ENCODE data around the gene COL4A2.

The COL4A2 gene

GRCh38 chr13:110400786-110401533 lies 93.9 kb downstream of the COL4A2 start:
- no peak overlapping the region for H3K27ac ChIP-seq
- no peaks in the 10 kb centered on the region for H3K36me3 ChIP-seq (ENCODE audit: insufficient read depth, low read length)
- no peak overlapping the region for H3K4me3 ChIP-seq
- no peak for DNase-seq (ENCODE audit: low read depth, low spot score)
- no peak for TF ChIP-seq EZH2 (IDR thresholded peaks at IDR 0.05)
- TF ChIP-seq POLR2AphosphoS5 (IDR thresholded peaks at IDR 0.05; ENCODE audit: borderline replicate concordance, low read depth, low read length) = no peak
- TF ChIP-seq FOXP2 (optimal IDR thresholded peaks at IDR 0.05; ENCODE audit: control extremely low read depth, extremely low read length, insufficient read depth) = no peak
- H3K9me3 ChIP-seq (ENCODE audit: low read depth, low read length) = no peaks in the 10 kb centered on the region
- H3K9ac ChIP-seq (ENCODE audit: insufficient read length) = no peak overlapping the region

GRCh38 chr13:110402299-110403069 lies 95.4 kb downstream of the COL4A2 start:
- Histone ChIP-seq H3K4me3 (no peak overlapping the region), H3K9me3 (ENCODE audit: low read depth, low read length) (no peaks in the 10 kb centered on the region), H3K9ac (ENCODE audit: insufficient read length) (no peak overlapping the region), H3K36me3 (ENCODE audit: insufficient read depth, low read length) (no peaks in the 10 kb centered on the region), H3K27ac (no peak overlapping the region)
- TF ChIP-seq POLR2AphosphoS5 (IDR thresholded peaks at IDR 0.05; ENCODE audit: borderline replicate concordance, low read depth, low read length) (no peak), FOXP2 (optimal IDR thresholded peaks at IDR 0.05; ENCODE audit: control extremely low read depth, extremely low read length, insufficient read depth) (no peak), EZH2 (IDR thresholded peaks at IDR 0.05) (no peak)
- no peak for DNase-seq (ENCODE audit: low read depth, low spot score)

- no peaks in the 10 kb centered on the region for H3K9me3 ChIP-seq (ENCODE audit: low read depth, low read length)
- TF ChIP-seq FOXP2 (optimal IDR thresholded peaks at IDR 0.05; ENCODE audit: control extremely low read depth, extremely low read length, insufficient read depth) = no peak
- no peak for TF ChIP-seq EZH2 (IDR thresholded peaks at IDR 0.05)
- no peak for TF ChIP-seq POLR2AphosphoS5 (IDR thresholded peaks at IDR 0.05; ENCODE audit: borderline replicate concordance, low read depth, low read length)
- DNase-seq (ENCODE audit: low read depth, low spot score) = no peak
- H3K27ac ChIP-seq = no peak overlapping the region
- no peak overlapping the region for H3K4me3 ChIP-seq
- H3K36me3 ChIP-seq (ENCODE audit: insufficient read depth, low read length) = no peaks in the 10 kb centered on the region
- no peak overlapping the region for H3K9ac ChIP-seq (ENCODE audit: insufficient read length)
Observed at GRCh38 chr13:110403315-110403714, 96.2 kb downstream of the COL4A2 start.

- TF ChIP-seq FOXP2 (optimal IDR thresholded peaks at IDR 0.05; ENCODE audit: control extremely low read depth, extremely low read length, insufficient read depth) = no peak
- TF ChIP-seq POLR2AphosphoS5 (IDR thresholded peaks at IDR 0.05; ENCODE audit: borderline replicate concordance, low read depth, low read length) = no peak
- TF ChIP-seq EZH2 (IDR thresholded peaks at IDR 0.05) = no peak
- no peak overlapping the region for H3K4me3 ChIP-seq
- no peak overlapping the region for H3K27ac ChIP-seq
- DNase-seq (ENCODE audit: low read depth, low spot score) = no peak
- H3K9ac ChIP-seq (ENCODE audit: insufficient read length) = no peak overlapping the region
- no peaks in the 10 kb centered on the region for H3K36me3 ChIP-seq (ENCODE audit: insufficient read depth, low read length)
- H3K9me3 ChIP-seq (ENCODE audit: low read depth, low read length) = no peaks in the 10 kb centered on the region
Observed at GRCh38 chr13:110403721-110404120, 96.6 kb downstream of the COL4A2 start.

GRCh38 chr13:110404321-110404720 lies 97.2 kb downstream of the COL4A2 start:
- no peak for DNase-seq (ENCODE audit: low read depth, low spot score)
- TF ChIP-seq EZH2 (IDR thresholded peaks at IDR 0.05) (no peak), FOXP2 (optimal IDR thresholded peaks at IDR 0.05; ENCODE audit: control extremely low read depth, extremely low read length, insufficient read depth) (no peak), POLR2AphosphoS5 (IDR thresholded peaks at IDR 0.05; ENCODE audit: borderline replicate concordance, low read depth, low read length) (no peak)
- Histone ChIP-seq H3K9me3 (ENCODE audit: low read depth, low read length) (no peaks in the 10 kb centered on the region), H3K36me3 (ENCODE audit: insufficient read depth, low read length) (no peaks in the 10 kb centered on the region), H3K27ac (no peak overlapping the region), H3K9ac (ENCODE audit: insufficient read length) (no peak overlapping the region), H3K4me3 (no peak overlapping the region)

- Histone ChIP-seq H3K4me3 (no peak overlapping the region), H3K9me3 (ENCODE audit: low read depth, low read length) (no peaks in the 10 kb centered on the region), H3K27ac (no peak overlapping the region), H3K36me3 (ENCODE audit: insufficient read depth, low read length) (no peaks in the 10 kb centered on the region), H3K9ac (ENCODE audit: insufficient read length) (no peak overlapping the region)
- TF ChIP-seq FOXP2 (optimal IDR thresholded peaks at IDR 0.05; ENCODE audit: control extremely low read depth, extremely low read length, insufficient read depth) = no peak
- no peak for TF ChIP-seq POLR2AphosphoS5 (IDR thresholded peaks at IDR 0.05; ENCODE audit: borderline replicate concordance, low read depth, low read length)
- TF ChIP-seq EZH2 (IDR thresholded peaks at IDR 0.05) = no peak
- no peak for DNase-seq (ENCODE audit: low read depth, low spot score)
Observed at GRCh38 chr13:110405597-110406450, 98.7 kb downstream of the COL4A2 start.

- Histone ChIP-seq H3K9me3 (ENCODE audit: low read depth, low read length) (no peaks in the 10 kb centered on the region), H3K36me3 (ENCODE audit: insufficient read depth, low read length) (no peaks in the 10 kb centered on the region), H3K4me3 (no peak overlapping the region), H3K9ac (ENCODE audit: insufficient read length) (no peak overlapping the region), H3K27ac (no peak overlapping the region)
- TF ChIP-seq EZH2 (IDR thresholded peaks at IDR 0.05) (no peak), FOXP2 (optimal IDR thresholded peaks at IDR 0.05; ENCODE audit: control extremely low read depth, extremely low read length, insufficient read depth) (no peak), POLR2AphosphoS5 (IDR thresholded peaks at IDR 0.05; ENCODE audit: borderline replicate concordance, low read depth, low read length) (no peak)
- no peak for DNase-seq (ENCODE audit: low read depth, low spot score)
Observed at GRCh38 chr13:110407021-110407420, 99.9 kb downstream of the COL4A2 start.

GRCh38 chr13:110407531-110407930 lies 100.4 kb downstream of the COL4A2 start:
- Histone ChIP-seq H3K9me3 (ENCODE audit: low read depth, low read length) (no peaks in the 10 kb centered on the region), H3K4me3 (no peak overlapping the region), H3K9ac (ENCODE audit: insufficient read length) (no peak overlapping the region), H3K36me3 (ENCODE audit: insufficient read depth, low read length) (no peaks in the 10 kb centered on the region), H3K27ac (no peak overlapping the region)
- no peak for DNase-seq (ENCODE audit: low read depth, low spot score)
- no peak for TF ChIP-seq EZH2 (IDR thresholded peaks at IDR 0.05)
- TF ChIP-seq FOXP2 (optimal IDR thresholded peaks at IDR 0.05; ENCODE audit: control extremely low read depth, extremely low read length, insufficient read depth) = no peak
